Hematopoietic multipotent progenitor cell treated with erythropoietin and hydrocortisone succinate and interleukin-3 and kit ligand, for 6 days (in vitro differentiated cells): ENCODE data around the gene ESYT1.

ENCODE experiments used
- DNase-seq: peaks from one replicate; pipeline ENCODE4 v3.0.0-alpha.2; 2015

The ESYT1 gene

GRCh38 chr12:56189918-56190694 lies 62.0 kb downstream of the ESYT1 start:
- peak; percentile 90 for DNase-seq

- peak; percentile 25 for DNase-seq
These were observed 62.7 kb downstream of the ESYT1 start for GRCh38 chr12:56190695-56191155.

GRCh38 chr12:56192582-56192981 lies 64.5 kb downstream of the ESYT1 start:
- no peak for DNase-seq

- peak; percentile 97 for DNase-seq
These were observed 65.0 kb downstream of the ESYT1 start for GRCh38 chr12:56193025-56193578.
